ENCODE data around the gene MON1A. TPM values are rescaled to one million over a fixed set of nuclear protein-coding genes. Genes with fewer than 3 reads are reported as not detected.

MON1A gene
- polyA plus RNA-seq (2012; ENCODE audit: insufficient read length, low read depth) = 22.9 TPM

DNA sequence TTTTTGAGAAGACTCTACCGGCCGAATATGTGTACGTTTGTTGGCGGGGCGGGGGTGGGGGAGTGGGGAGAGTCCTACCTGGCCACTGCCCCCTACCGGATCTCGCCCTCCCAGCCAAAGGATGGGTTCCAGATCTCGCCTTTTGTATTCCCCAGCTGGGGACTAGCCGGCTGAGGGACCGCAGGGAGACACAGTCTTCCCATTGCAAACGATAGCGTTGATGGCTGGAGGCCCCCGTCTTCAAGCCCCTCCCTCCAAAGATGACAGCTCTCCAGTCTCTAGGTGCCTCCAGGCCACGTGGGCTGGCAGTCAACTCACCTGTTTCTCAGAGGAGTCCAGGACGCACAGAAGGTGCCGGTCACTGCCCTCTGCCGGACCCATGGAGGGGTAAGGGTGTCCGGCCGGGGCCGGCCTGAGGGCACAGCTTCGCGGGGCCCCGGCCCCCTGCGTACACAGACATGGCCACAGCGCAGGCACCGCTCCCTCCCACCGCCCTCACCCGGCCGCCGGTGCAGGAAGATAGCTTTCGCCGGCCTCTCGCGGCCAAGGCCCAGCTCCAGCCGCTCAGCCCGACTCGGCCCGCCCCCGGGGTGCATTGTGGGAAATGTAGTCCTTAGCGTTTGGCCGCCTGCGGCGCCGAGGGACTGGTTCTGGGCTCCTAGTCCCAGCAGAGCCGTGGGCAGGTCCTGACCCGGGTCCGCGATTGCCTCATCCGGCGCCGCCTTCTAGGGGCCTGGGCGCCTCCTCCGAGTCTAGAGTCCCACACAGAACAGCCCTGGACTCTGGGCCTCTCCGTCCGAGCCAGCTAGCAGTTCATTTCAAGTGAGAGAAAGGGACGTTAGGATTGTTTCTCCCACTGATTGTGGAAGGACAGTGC, at the start of gene MON1A:
Gene MON1A (minus strand): TSS at position 521 of the 877 bp plus-strand sequence. CDS start 16,465 bp downstream, outside the sequence.
- TF ChIP-seq FOXP2 (optimal IDR thresholded peaks at IDR 0.05; ENCODE audit: borderline replicate concordance, extremely low read depth, extremely low read length, insufficient read depth) (peak; percentile 12), TAF1 (IDR thresholded peaks at IDR 0.05; ENCODE audit: borderline replicate concordance, insufficient read depth, low read length) (no peak), SIN3A (IDR thresholded peaks at IDR 0.05; ENCODE audit: borderline replicate concordance, insufficient read depth, low read length) (0 out of 2 replicates have a peak, but pooled peaks have one; percentile 39), POLR2AphosphoS5 (IDR thresholded peaks at IDR 0.05; ENCODE audit: low read depth, low read length) (peak; percentile 54; the same call in 1 of the 2 replicates)
- TF ChIP-seq, protein P1, sequence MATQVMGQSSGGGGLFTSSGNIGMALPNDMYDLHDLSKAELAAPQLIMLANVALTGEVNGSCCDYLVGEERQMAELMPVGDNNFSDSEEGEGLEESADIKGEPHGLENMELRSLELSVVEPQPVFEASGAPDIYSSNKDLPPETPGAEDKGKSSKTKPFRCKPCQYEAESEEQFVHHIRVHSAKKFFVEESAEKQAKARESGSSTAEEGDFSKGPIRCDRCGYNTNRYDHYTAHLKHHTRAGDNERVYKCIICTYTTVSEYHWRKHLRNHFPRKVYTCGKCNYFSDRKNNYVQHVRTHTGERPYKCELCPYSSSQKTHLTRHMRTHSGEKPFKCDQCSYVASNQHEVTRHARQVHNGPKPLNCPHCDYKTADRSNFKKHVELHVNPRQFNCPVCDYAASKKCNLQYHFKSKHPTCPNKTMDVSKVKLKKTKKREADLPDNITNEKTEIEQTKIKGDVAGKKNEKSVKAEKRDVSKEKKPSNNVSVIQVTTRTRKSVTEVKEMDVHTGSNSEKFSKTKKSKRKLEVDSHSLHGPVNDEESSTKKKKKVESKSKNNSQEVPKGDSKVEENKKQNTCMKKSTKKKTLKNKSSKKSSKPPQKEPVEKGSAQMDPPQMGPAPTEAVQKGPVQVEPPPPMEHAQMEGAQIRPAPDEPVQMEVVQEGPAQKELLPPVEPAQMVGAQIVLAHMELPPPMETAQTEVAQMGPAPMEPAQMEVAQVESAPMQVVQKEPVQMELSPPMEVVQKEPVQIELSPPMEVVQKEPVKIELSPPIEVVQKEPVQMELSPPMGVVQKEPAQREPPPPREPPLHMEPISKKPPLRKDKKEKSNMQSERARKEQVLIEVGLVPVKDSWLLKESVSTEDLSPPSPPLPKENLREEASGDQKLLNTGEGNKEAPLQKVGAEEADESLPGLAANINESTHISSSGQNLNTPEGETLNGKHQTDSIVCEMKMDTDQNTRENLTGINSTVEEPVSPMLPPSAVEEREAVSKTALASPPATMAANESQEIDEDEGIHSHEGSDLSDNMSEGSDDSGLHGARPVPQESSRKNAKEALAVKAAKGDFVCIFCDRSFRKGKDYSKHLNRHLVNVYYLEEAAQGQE (IDR thresholded peaks at IDR 0.05; ENCODE audit: insufficient read depth in 1 of 2, low read depth in 2 of 2, low read length in 2 of 2) = 0 out of 4 replicates have a peak, but pooled peaks of 1 of the 2 experiments have one; percentile 1

DNA sequence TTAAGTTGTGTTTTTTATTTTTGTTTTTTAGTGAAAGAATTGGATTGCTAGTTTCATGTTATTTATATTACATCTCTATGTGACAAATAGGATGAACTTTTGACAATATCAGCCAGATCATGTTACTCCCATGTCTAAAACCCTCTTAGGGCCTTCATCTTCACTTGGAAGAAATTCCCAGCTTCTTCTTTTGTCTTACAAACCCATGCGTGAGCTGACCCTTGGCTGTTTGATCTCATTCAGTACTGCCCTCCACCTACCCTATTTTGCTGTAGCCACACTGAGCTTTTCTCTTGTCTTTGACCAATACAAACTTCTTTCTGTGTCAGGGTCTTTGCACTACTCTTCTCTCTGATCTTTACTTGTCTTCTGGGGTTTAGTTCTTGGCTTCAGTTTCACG, 47.3 kb upstream of the MON1A start:
- TF ChIP-seq TAF1 (IDR thresholded peaks at IDR 0.05; ENCODE audit: borderline replicate concordance, insufficient read depth, low read length) (no peak), SIN3A (IDR thresholded peaks at IDR 0.05; ENCODE audit: borderline replicate concordance, insufficient read depth, low read length) (no peak), FOXP2 (optimal IDR thresholded peaks at IDR 0.05; ENCODE audit: borderline replicate concordance, extremely low read depth, extremely low read length, insufficient read depth) (no peak)
- TF ChIP-seq, protein P1 (IDR thresholded peaks at IDR 0.05; ENCODE audit: insufficient read depth in 1 of 2, low read depth in 2 of 2, low read length in 2 of 2) = no peak

DNA sequence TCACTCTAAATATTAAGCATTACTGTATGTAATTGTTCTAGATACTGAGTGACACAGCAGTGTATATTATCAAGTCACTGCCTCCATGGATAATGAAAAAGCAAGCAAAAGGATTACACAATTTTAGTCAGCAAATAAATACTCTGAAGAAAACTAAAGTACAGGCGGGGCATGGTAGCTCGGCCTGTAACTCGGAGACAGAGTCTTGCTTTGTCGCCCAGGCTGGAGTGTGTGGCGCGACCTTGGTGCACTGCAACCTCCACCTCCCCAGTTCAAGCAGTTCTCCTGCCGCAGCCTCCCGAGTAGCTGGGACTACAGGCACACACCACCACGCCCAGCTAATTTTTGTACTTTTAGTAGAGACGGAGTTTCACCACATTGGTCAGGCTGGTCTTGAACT, 43.0 kb upstream of the MON1A start:
- TF ChIP-seq, protein P1 (IDR thresholded peaks at IDR 0.05; ENCODE audit: insufficient read depth in 1 of 2, low read depth in 2 of 2, low read length in 2 of 2) = no peak
- TF ChIP-seq SIN3A (IDR thresholded peaks at IDR 0.05; ENCODE audit: borderline replicate concordance, insufficient read depth, low read length) = no peak
- TF ChIP-seq POLR2AphosphoS5 (IDR thresholded peaks at IDR 0.05; ENCODE audit: low read depth, low read length) = no peak
- TF ChIP-seq TAF1 (IDR thresholded peaks at IDR 0.05; ENCODE audit: borderline replicate concordance, insufficient read depth, low read length) = no peak
- TF ChIP-seq FOXP2 (optimal IDR thresholded peaks at IDR 0.05; ENCODE audit: borderline replicate concordance, extremely low read depth, extremely low read length, insufficient read depth) = no peak

GRCh38 chr3:49968346-49968745, 38.7 kb upstream of the MON1A start:
- TF ChIP-seq FOXP2 (optimal IDR thresholded peaks at IDR 0.05; ENCODE audit: borderline replicate concordance, extremely low read depth, extremely low read length, insufficient read depth) (no peak), TAF1 (IDR thresholded peaks at IDR 0.05; ENCODE audit: borderline replicate concordance, insufficient read depth, low read length) (no peak), POLR2AphosphoS5 (IDR thresholded peaks at IDR 0.05; ENCODE audit: low read depth, low read length) (no peak), SIN3A (IDR thresholded peaks at IDR 0.05; ENCODE audit: borderline replicate concordance, insufficient read depth, low read length) (no peak)
- TF ChIP-seq, protein P1 (IDR thresholded peaks at IDR 0.05; ENCODE audit: insufficient read depth in 1 of 2, low read depth in 2 of 2, low read length in 2 of 2) = no peak

Data from PFSK-1 (cell line).